ENCODE results near the gene ERICH2. TPM values are rescaled to one million over a fixed set of nuclear protein-coding genes. Genes with fewer than 3 reads are reported as not detected.
A peak's percentile ranks its signal among the peaks of the same experiment; 100 is the strongest.
"Not testable (repeated sequence)": the region's sequence is repeated elsewhere in the genome, so short reads cannot be mapped to it uniquely, and the experiment has no call there.

ERICH2 gene
- 0.82 TPM for total RNA-seq
- long read RNA-seq, partial matches to known transcripts: 0 of 2 reads
- long read RNA-seq, other reads (novel, unspliced or antisense): 2 of 2 reads

GRCh38 chr2:170770008-170770605, at the start of gene ERICH2:
Gene ERICH2 (plus strand): TSS chr2:170770378. CDS start chr2:170770682, 304 bp downstream.
- Histone ChIP-seq H3K36me3 (no peaks in the 10 kb centered on the region), H3K4me3 (peak within 1 kb of the TSS; percentile 81), H3K9me3 (replicated peaks) (no peaks in the 10 kb centered on the region), H3K4me1 (peaks cover 21% of the 10 kb centered on the region), H3K27ac (replicated peaks) (peak within 1 kb of the TSS; percentile 75), H3K27me3 (ENCODE audit: low read depth) (peaks cover 13% of the 10 kb centered on the region)
- no peak for TF ChIP-seq CTCF (IDR thresholded peaks at IDR 0.05; ENCODE audit: borderline replicate concordance)
- intact Hi-C loops (cut with micrococcal nuclease): no loop called here
- DNase-seq: peak; percentile 29

- intact Hi-C loops (cut with micrococcal nuclease): no loop called here
- H3K36me3 ChIP-seq: no peaks in the 10 kb centered on the region
- H3K27me3 ChIP-seq (ENCODE audit: low read depth): peaks cover 83% of the 10 kb centered on the region
- no peak for DNase-seq
- no peaks in the 10 kb centered on the region for H3K9me3 ChIP-seq (replicated peaks)
- H3K27ac ChIP-seq (replicated peaks): no peak overlapping the region
- peaks cover 10% of the 10 kb centered on the region for H3K4me1 ChIP-seq
- H3K4me3 ChIP-seq: no peak overlapping the region
- no peak for TF ChIP-seq CTCF (IDR thresholded peaks at IDR 0.05; ENCODE audit: borderline replicate concordance)
These were observed 48.5 kb upstream of the ERICH2 start for GRCh38 chr2:170721678-170722077.

- H3K27ac ChIP-seq (replicated peaks): no peak overlapping the region
- intact Hi-C loops (cut with micrococcal nuclease): no loop called here
- peaks cover 82% of the 10 kb centered on the region for H3K27me3 ChIP-seq (ENCODE audit: low read depth)
- DNase-seq: no peak
- H3K4me3 ChIP-seq: no peak overlapping the region
- peaks cover 4% of the 10 kb centered on the region for H3K4me1 ChIP-seq
- H3K36me3 ChIP-seq: no peaks in the 10 kb centered on the region
- H3K9me3 ChIP-seq (replicated peaks): no peaks in the 10 kb centered on the region
- TF ChIP-seq CTCF (IDR thresholded peaks at IDR 0.05; ENCODE audit: borderline replicate concordance): no peak
These were observed 47.9 kb upstream of the ERICH2 start for GRCh38 chr2:170722301-170722700.

- Histone ChIP-seq H3K36me3 (no peaks in the 10 kb centered on the region), H3K4me3 (no peak overlapping the region), H3K9me3 (replicated peaks) (no peaks in the 10 kb centered on the region), H3K27ac (replicated peaks) (no peak overlapping the region), H3K27me3 (ENCODE audit: low read depth) (peaks cover 80% of the 10 kb centered on the region), H3K4me1 (no peaks in the 10 kb centered on the region)
- no peak for TF ChIP-seq CTCF (IDR thresholded peaks at IDR 0.05; ENCODE audit: borderline replicate concordance)
- DNase-seq: no peak
- intact Hi-C loops (cut with micrococcal nuclease): no loop called here
These were observed 46.7 kb upstream of the ERICH2 start for GRCh38 chr2:170723446-170723958.

- H3K4me1 ChIP-seq: no peaks in the 10 kb centered on the region
- H3K36me3 ChIP-seq: no peaks in the 10 kb centered on the region
- no peak for TF ChIP-seq CTCF (IDR thresholded peaks at IDR 0.05; ENCODE audit: borderline replicate concordance)
- DNase-seq: no peak
- H3K9me3 ChIP-seq (replicated peaks): peaks cover 11% of the 10 kb centered on the region
- intact Hi-C loops (cut with micrococcal nuclease): no loop called here
- peaks cover 9% of the 10 kb centered on the region for H3K27me3 ChIP-seq (ENCODE audit: low read depth)
- no peak overlapping the region for H3K27ac ChIP-seq (replicated peaks)
- no peak overlapping the region for H3K4me3 ChIP-seq
These were observed 36.2 kb upstream of the ERICH2 start for GRCh38 chr2:170733798-170734600.

GRCh38 chr2:170734601-170735000, 35.6 kb upstream of the ERICH2 start:
- intact Hi-C loops (cut with micrococcal nuclease); H3K27ac ChIP-seq (replicated peaks); H3K4me1 ChIP-seq; H3K36me3 ChIP-seq; DNase-seq; H3K4me3 ChIP-seq: not testable (repeated sequence)
- peaks cover 11% of the 10 kb centered on the region for H3K9me3 ChIP-seq (replicated peaks)
- peaks cover 14% of the 10 kb centered on the region for H3K27me3 ChIP-seq (ENCODE audit: low read depth)

All from left ventricle myocardium inferior (tissue), 1 donor.